ENCODE data around the gene CREB5.
A peak's percentile ranks its signal among the peaks of the same experiment; 100 is the strongest.

The CREB5 gene

GRCh38 chr7:28531291-28531690 lies 119.0 kb downstream of the CREB5 start:
- no peak for DNase-seq (ENCODE audit: low read depth)
- TF ChIP-seq, protein P1, sequence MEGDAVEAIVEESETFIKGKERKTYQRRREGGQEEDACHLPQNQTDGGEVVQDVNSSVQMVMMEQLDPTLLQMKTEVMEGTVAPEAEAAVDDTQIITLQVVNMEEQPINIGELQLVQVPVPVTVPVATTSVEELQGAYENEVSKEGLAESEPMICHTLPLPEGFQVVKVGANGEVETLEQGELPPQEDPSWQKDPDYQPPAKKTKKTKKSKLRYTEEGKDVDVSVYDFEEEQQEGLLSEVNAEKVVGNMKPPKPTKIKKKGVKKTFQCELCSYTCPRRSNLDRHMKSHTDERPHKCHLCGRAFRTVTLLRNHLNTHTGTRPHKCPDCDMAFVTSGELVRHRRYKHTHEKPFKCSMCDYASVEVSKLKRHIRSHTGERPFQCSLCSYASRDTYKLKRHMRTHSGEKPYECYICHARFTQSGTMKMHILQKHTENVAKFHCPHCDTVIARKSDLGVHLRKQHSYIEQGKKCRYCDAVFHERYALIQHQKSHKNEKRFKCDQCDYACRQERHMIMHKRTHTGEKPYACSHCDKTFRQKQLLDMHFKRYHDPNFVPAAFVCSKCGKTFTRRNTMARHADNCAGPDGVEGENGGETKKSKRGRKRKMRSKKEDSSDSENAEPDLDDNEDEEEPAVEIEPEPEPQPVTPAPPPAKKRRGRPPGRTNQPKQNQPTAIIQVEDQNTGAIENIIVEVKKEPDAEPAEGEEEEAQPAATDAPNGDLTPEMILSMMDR (conservative IDR thresholded peaks at IDR 0.05; ENCODE audit: low read length): no peak
- no peak overlapping the region for H3K4me3 ChIP-seq (ENCODE audit: low read length)

DNA sequence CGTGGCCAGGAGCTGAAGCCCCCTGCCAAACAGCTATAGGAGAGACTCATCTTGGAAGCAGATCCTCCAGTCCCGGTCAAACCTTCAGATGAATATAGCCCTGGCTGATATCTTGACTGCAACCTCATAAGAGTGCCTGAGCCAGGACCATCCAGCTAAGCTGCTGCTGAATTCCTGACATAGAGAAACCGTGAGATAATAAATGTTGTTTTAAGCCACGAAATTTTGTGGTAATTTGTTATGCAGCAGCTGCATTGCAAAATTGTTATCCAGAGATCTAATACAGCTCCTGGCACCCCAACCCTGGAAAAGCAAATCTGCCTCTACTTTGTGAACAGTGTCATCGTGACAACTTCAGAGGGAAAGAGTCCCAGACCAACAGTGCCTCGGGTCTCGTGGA lies 119.9 kb downstream of the CREB5 start:
- TF ChIP-seq, protein P1 (conservative IDR thresholded peaks at IDR 0.05; ENCODE audit: low read length): no peak
- no peak for DNase-seq (ENCODE audit: low read depth)
- H3K4me3 ChIP-seq (ENCODE audit: low read length): no peak overlapping the region

GRCh38 chr7:28533267-28533666 lies 120.9 kb downstream of the CREB5 start:
- H3K4me3 ChIP-seq (ENCODE audit: low read length): no peak overlapping the region
- DNase-seq (ENCODE audit: low read depth): no peak
- TF ChIP-seq, protein P1 (conservative IDR thresholded peaks at IDR 0.05; ENCODE audit: low read length): no peak

- TF ChIP-seq, protein P1 (conservative IDR thresholded peaks at IDR 0.05; ENCODE audit: low read length): no peak
- peak; percentile 8 for DNase-seq (ENCODE audit: low read depth)
- H3K4me3 ChIP-seq (ENCODE audit: low read length): no peak overlapping the region
Measured at GRCh38 chr7:28533731-28534531, 121.6 kb downstream of the CREB5 start.

- TF ChIP-seq, protein P1 (conservative IDR thresholded peaks at IDR 0.05; ENCODE audit: low read length): peak; percentile 51
- peak; percentile 30 for DNase-seq (ENCODE audit: low read depth)
- no peak overlapping the region for H3K4me3 ChIP-seq (ENCODE audit: low read length)
Measured at GRCh38 chr7:28536259-28536658, 123.9 kb downstream of the CREB5 start.

DNA sequence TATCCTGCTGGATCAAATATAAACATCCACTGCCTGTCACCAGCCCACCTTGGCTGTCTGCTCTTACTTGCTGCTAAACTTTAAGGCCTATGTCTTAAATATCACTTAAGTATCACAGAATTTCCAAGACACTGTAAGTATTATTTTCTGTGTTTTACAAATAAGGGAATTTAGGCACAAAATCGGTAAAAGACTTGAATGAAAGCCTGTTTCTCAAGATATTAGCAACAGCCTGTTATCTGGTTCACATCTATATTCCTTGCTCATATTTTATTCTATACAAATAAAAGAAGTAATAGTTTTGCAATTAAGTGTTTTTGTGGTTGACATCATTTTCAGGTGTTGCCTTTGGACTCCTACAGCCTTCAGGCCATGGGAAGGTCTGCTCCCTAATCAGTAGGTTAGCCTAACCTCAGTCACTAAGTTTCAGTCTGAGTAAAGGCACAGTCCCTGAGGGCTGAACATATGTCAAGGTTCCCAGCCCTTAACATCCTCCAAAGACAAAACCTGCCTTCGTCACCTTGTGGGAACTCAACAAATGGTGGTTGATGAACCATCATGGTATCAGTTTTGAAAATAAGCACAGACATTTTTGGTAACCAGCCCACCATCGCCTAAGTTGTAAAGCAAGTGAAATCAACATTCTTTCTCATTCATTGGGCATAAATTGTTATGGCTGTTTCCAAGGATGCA lies 127.1 kb downstream of the CREB5 start:
- TF ChIP-seq, protein P1 (conservative IDR thresholded peaks at IDR 0.05; ENCODE audit: low read length): no peak
- H3K4me3 ChIP-seq (ENCODE audit: low read length): no peak overlapping the region
- DNase-seq (ENCODE audit: low read depth): no peak

DNA sequence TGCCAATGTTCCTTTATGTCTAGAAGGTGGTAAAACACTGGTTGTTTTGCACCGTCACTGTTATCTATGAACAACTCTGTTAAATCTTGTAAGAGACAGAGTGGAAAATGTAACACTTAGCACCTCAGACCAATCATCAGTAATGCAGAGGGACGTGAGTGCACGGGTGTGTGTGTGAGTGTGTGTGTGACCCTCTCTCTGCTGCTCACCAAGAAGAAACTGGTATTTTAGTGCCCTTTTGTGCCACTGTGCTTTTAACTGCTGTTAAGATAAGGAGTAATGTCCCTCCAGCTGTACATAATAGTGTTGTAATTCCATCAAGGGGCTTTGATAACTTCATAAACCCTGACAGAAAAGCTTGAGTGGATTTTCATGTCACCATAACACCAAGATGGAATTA lies 130.1 kb downstream of the CREB5 start:
- DNase-seq (ENCODE audit: low read depth): no peak
- TF ChIP-seq, protein P1 (conservative IDR thresholded peaks at IDR 0.05; ENCODE audit: low read length): no peak
- H3K4me3 ChIP-seq (ENCODE audit: low read length): no peak overlapping the region
